Psoas muscle (tissue), 7 donors: ENCODE results near the gene OR6C6. TPM values are rescaled to one million over a fixed set of nuclear protein-coding genes. Genes with fewer than 3 reads are reported as not detected.

Source experiments
- polyA plus RNA-seq, 3 donors: library from polyadenylated mRNA; stranded (reverse); fragments of 200-250 nt; gene quantifications; one replicate each; pipeline ENCODE4 v1.2.3, GENCODE V29; 2013
- total RNA-seq, 4 donors: library from RNA; stranded (reverse); fragmentation: NEBNext Ultra II Directional in 2 of 4; extraction: Animal tissue kit (Norgen Biotek cat#: 25700) in 2 of 4; gene quantifications; one replicate each; pipeline versions ENCODE4 v1.2.1 to v1.2.4, GENCODE V29; 2021 to 2023
- donor health status: healthy with polysubstance abuse.
- donor health status: DM: no; HTN: no; CAD: no; lungs with moderate emphysema.
- donor health status: Bipolar disorder and iron deficiency.
- donor health status: healthy.
- donor health status: DM: no; HTN: no; CAD: no.
- donor health status: DM: no; HTN: no; CAD: no.
- donor health status: DM: yes; HTN: yes; CAD: no.

OR6C6 gene
- total and polyA plus RNA-seq, 7 donors, result not detected

Other genes with a start within 250 kb of the OR6C6 start
- not detected for gene OR9K2, start 170.2 kb downstream of the OR6C6 start, total RNA-seq
- gene OR9K2, start 170.2 kb downstream of the OR6C6 start, polyA plus RNA-seq, result not detected
- not detected for gene OR10A7, start 75.5 kb downstream of the OR6C6 start, total RNA-seq
- gene OR10A7, start 75.5 kb downstream of the OR6C6 start, polyA plus RNA-seq, result not detected
- not detected for gene OR6C74, start 52.0 kb downstream of the OR6C6 start, total RNA-seq
- gene OR6C74, start 52.0 kb downstream of the OR6C6 start, polyA plus RNA-seq, result not detected
- not detected for gene OR6C1, start 17.8 kb upstream of the OR6C6 start, total RNA-seq
- not detected for gene OR6C1, start 17.8 kb upstream of the OR6C6 start, polyA plus RNA-seq
- gene OR6C3, start 34.2 kb upstream of the OR6C6 start, total RNA-seq, result not detected
- not detected for gene OR6C3, start 34.2 kb upstream of the OR6C6 start, polyA plus RNA-seq
- gene OR6C75, start 66.4 kb upstream of the OR6C6 start, total RNA-seq, result not detected
- gene OR6C75, start 66.4 kb upstream of the OR6C6 start, polyA plus RNA-seq, result not detected
- not detected for gene OR6C65, start 104.0 kb upstream of the OR6C6 start, total RNA-seq
- gene OR6C65, start 104.0 kb upstream of the OR6C6 start, polyA plus RNA-seq, result not detected
- gene OR6C76, start 129.7 kb upstream of the OR6C6 start, total RNA-seq, result not detected
- gene OR6C76, start 129.7 kb upstream of the OR6C6 start, polyA plus RNA-seq, result not detected
- not detected for gene OR6C2, start 147.5 kb upstream of the OR6C6 start, total RNA-seq
- not detected for gene OR6C2, start 147.5 kb upstream of the OR6C6 start, polyA plus RNA-seq
- not detected for gene OR6C70, start 173.6 kb upstream of the OR6C6 start, total RNA-seq
- not detected for gene OR6C70, start 173.6 kb upstream of the OR6C6 start, polyA plus RNA-seq
- gene OR6C68, start 195.8 kb upstream of the OR6C6 start, total RNA-seq, result not detected
- gene OR6C68, start 195.8 kb upstream of the OR6C6 start, polyA plus RNA-seq, result not detected